Ishikawa (cell line): ENCODE measurements around the gene ARG2.
A peak's percentile ranks its signal among the peaks of the same experiment; 100 is the strongest.

Source experiments
- CEBPB ChIP-seq: IDR thresholded peaks from 2 replicates; pipeline ENCODE4 v1.6.1; 2012
- CREB1 ChIP-seq: IDR thresholded peaks from 2 replicates; pipeline ENCODE4 v1.6.1; 2012; ENCODE audit warnings: low read depth
- EGR1 ChIP-seq: IDR thresholded peaks from 2 replicates; pipeline ENCODE4 v1.6.1; 2012
- EP300 ChIP-seq: IDR thresholded peaks from 2 replicates; pipeline ENCODE4 v1.6.1; 2012; ENCODE audit warnings: borderline replicate concordance
- FOXM1 ChIP-seq: IDR thresholded peaks from 2 replicates; pipeline ENCODE4 v1.6.1; 2012; ENCODE audit warnings: low read depth, borderline replicate concordance
- NFIC ChIP-seq: IDR thresholded peaks from 2 replicates; pipeline ENCODE4 v1.6.1; 2012
- RAD21 ChIP-seq: IDR thresholded peaks from 2 replicates; pipeline ENCODE4 v1.6.1; 2012; ENCODE audit warnings: low read depth
- TAF1 ChIP-seq: IDR thresholded peaks from 2 replicates; pipeline ENCODE4 v1.6.1; 2012; ENCODE audit warnings: low read depth, mild to moderate bottlenecking
- TCF12 ChIP-seq: IDR thresholded peaks from 2 replicates; pipeline ENCODE4 v1.6.1; 2012; ENCODE audit warnings: low read depth
- TEAD4 ChIP-seq: IDR thresholded peaks from 2 replicates; pipeline ENCODE4 v1.6.1; 2012
- YY1 ChIP-seq: IDR thresholded peaks from 2 replicates; pipeline ENCODE4 v1.6.1; 2012; ENCODE audit warnings: low read depth
- ZBTB7A ChIP-seq: IDR thresholded peaks from 2 replicates; pipeline ENCODE4 v1.6.1; 2012; ENCODE audit warnings: low read depth
- TF ChIP-seq, protein P1 (sequence below): IDR thresholded peaks from 2 replicates; pipeline ENCODE4 v1.6.1; 2012
- TF ChIP-seq, protein P2 (sequence below): IDR thresholded peaks from 2 replicates; pipeline ENCODE4 v1.6.1; 2012
- TF ChIP-seq, protein P3 (sequence below): IDR thresholded peaks from 2 replicates; pipeline ENCODE4 v1.6.1; 2012; ENCODE audit warnings: low read depth, mild to moderate bottlenecking

Gene ARG2

DNA sequence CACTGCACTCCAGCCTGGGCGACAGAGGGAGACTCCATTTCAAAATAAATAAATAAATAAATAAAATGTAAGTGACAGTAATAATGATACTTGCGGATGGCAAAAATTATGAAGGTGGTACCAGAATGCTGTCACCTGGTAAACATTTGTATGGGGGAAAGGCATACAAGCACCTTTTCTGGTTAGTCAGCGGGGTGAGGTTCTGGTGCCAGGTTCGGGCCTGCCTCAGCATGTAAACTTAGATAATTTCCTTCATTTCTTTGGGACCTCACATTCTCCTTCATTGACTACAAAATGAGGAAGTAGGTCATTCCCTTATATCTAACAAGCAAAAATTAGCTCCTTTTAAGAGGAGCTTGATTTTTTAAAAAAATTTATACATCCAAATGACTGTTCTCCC lies 43.9 kb downstream of the ARG2 start:
- no peak for TF ChIP-seq NFIC
- TF ChIP-seq TCF12, result no peak
- TF ChIP-seq, protein P1, sequence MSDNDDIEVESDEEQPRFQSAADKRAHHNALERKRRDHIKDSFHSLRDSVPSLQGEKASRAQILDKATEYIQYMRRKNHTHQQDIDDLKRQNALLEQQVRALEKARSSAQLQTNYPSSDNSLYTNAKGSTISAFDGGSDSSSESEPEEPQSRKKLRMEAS, result no peak
- TF ChIP-seq, protein P2, sequence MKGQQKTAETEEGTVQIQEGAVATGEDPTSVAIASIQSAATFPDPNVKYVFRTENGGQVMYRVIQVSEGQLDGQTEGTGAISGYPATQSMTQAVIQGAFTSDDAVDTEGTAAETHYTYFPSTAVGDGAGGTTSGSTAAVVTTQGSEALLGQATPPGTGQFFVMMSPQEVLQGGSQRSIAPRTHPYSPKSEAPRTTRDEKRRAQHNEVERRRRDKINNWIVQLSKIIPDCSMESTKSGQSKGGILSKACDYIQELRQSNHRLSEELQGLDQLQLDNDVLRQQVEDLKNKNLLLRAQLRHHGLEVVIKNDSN, result no peak
- no peak for TF ChIP-seq TEAD4
- no peak for TF ChIP-seq TAF1
- TF ChIP-seq ZBTB7A, result no peak
- TF ChIP-seq, protein P3, sequence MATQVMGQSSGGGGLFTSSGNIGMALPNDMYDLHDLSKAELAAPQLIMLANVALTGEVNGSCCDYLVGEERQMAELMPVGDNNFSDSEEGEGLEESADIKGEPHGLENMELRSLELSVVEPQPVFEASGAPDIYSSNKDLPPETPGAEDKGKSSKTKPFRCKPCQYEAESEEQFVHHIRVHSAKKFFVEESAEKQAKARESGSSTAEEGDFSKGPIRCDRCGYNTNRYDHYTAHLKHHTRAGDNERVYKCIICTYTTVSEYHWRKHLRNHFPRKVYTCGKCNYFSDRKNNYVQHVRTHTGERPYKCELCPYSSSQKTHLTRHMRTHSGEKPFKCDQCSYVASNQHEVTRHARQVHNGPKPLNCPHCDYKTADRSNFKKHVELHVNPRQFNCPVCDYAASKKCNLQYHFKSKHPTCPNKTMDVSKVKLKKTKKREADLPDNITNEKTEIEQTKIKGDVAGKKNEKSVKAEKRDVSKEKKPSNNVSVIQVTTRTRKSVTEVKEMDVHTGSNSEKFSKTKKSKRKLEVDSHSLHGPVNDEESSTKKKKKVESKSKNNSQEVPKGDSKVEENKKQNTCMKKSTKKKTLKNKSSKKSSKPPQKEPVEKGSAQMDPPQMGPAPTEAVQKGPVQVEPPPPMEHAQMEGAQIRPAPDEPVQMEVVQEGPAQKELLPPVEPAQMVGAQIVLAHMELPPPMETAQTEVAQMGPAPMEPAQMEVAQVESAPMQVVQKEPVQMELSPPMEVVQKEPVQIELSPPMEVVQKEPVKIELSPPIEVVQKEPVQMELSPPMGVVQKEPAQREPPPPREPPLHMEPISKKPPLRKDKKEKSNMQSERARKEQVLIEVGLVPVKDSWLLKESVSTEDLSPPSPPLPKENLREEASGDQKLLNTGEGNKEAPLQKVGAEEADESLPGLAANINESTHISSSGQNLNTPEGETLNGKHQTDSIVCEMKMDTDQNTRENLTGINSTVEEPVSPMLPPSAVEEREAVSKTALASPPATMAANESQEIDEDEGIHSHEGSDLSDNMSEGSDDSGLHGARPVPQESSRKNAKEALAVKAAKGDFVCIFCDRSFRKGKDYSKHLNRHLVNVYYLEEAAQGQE, result no peak
- TF ChIP-seq CEBPB, result no peak
- TF ChIP-seq RAD21, result no peak
- TF ChIP-seq CREB1, result no peak
- TF ChIP-seq FOXM1, result no peak
- no peak for TF ChIP-seq EGR1

DNA sequence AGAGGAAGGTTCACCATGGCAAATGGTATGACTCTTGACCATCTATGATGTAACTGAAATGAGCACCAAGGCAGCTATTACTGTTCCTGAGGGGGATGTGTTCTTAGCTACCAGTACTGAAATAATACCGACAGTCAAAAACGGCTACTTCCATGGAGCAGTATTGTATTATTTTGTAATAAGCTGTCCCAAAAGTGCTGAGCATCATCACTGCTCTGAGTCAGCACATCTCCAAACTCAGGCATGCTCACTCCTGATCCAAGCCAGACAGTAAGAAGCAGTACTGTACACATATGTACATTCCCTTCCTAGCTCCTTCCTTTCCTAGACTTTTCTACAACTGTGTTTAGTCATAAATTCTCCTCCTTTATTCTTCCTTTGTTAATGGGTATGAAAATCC lies 46.1 kb downstream of the ARG2 start:
- TF ChIP-seq, protein P3, result no peak
- TF ChIP-seq NFIC (no peak), CEBPB (no peak), FOXM1 (no peak), RAD21 (no peak), ZBTB7A (no peak), TAF1 (no peak), TEAD4 (no peak), YY1 (no peak), CREB1 (no peak), TCF12 (no peak), EGR1 (no peak), EP300 (no peak)
- TF ChIP-seq, protein P2, result no peak
- TF ChIP-seq, protein P1, result no peak

DNA sequence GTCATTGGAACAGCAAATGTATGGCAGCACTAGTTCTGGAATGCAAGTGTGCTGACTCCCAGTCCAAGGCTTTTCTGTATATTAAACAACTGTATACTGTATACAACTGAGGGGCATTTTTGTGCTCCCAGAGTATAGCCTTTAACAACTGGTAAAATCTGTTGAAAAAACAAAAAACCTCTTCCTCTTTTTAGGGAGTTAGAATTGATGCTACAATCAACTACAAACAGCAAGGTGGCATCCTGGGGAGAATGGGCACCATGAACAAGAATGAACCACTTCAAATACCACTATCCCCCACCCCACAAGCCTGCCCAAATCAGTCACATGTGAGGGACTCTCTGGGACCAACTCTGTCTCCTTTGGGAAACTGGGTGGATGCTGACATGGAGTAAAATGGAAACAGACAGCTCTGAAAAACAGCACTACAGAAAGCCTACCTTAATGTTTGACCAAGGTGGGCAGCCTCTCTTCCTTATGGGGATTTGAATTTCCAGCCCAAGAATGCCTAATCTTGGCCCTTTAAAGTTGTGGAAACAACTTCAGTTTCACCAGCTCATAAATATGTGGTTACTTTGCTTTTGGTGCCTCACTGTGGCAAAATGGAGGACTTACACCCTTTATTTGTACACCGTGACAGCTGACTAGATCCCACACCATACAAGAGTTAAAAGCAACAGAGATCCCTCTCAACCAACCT lies 47.2 kb downstream of the ARG2 start:
- peak; percentile 74 for TF ChIP-seq RAD21
- no peak for TF ChIP-seq TEAD4
- TF ChIP-seq, protein P3, result no peak
- TF ChIP-seq TAF1, result no peak
- TF ChIP-seq, protein P1, result no peak

DNA sequence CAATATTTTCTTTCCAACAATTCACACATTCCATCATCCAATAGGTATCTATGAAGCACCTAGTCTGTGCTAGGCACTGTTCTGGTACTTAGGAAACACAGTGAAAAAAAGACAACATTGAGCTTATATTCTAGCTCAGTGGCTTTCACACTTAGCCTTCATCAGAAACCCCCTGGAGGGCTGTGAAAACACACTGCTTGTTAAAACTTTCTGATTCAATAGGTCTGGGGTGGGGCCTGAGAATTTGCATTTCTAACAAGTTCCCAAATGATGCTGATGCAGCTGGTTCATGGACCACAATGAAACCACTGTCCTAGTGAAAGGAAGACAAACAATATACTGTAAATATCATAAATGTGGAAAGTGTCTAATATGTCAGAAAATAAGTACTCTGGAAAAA lies 48.8 kb downstream of the ARG2 start:
- TF ChIP-seq, protein P3, result no peak
- TF ChIP-seq TEAD4 (no peak), FOXM1 (no peak), ZBTB7A (no peak), YY1 (no peak), NFIC (no peak), TCF12 (no peak), CREB1 (no peak), RAD21 (no peak), EP300 (no peak), CEBPB (no peak), TAF1 (no peak), EGR1 (no peak)
- TF ChIP-seq, protein P2, result no peak
- TF ChIP-seq, protein P1, result no peak
